Mesendoderm (in vitro differentiated cells): ENCODE results near the gene EEF1G.

Experiments
- DNase-seq: peaks from one replicate; pipeline ENCODE4 v3.0.0; 2013
- H2AK5ac ChIP-seq: 2 replicates; pipeline ENCODE4 v1.6.1; 2013; ENCODE audit warnings: low read length, inconsistent platforms
- H2BK120ac ChIP-seq: 2 replicates; pipeline ENCODE4 v1.6.1; 2013; ENCODE audit warnings: low read depth, mild to moderate bottlenecking, low read length, moderate library complexity, mixed read lengths
- H2BK15ac ChIP-seq: replicated peaks from 2 replicates; pipeline ENCODE4 v1.6.1; 2013; ENCODE audit warnings: low read depth, mild to moderate bottlenecking, moderate library complexity
- H2BK5ac ChIP-seq: 2 replicates; pipeline ENCODE4 v1.6.1; 2013; ENCODE audit warnings: low read length, inconsistent platforms
- H3K18ac ChIP-seq: 2 replicates; pipeline ENCODE4 v1.6.1; 2013; ENCODE audit warnings: mild to moderate bottlenecking, low read length, mixed read lengths
- H3K23ac ChIP-seq: one replicate; pipeline ENCODE4 v1.6.1; 2013; ENCODE audit warnings: low read length
- H3K27ac ChIP-seq: 2 replicates; pipeline ENCODE4 v1.5.1; 2013; ENCODE audit warnings: low read depth, mild to moderate bottlenecking, inconsistent platforms, low read length, moderate library complexity
- H3K27me3 ChIP-seq: 2 replicates; pipeline ENCODE4 v1.6.1; 2013; ENCODE audit warnings: low read length, control low read depth, mild to moderate bottlenecking, inconsistent platforms; ENCODE audit not compliant: insufficient read depth, poor library complexity
- H3K36me3 ChIP-seq: 2 replicates; pipeline ENCODE4 v1.6.1; 2013; ENCODE audit warnings: low read length, inconsistent platforms; ENCODE audit not compliant: control insufficient read depth, insufficient read depth
- H3K4ac ChIP-seq: one replicate; pipeline ENCODE4 v1.6.1; 2013; ENCODE audit warnings: low read depth, mild to moderate bottlenecking, low read length, moderate library complexity
- H3K4me1 ChIP-seq: 2 replicates; pipeline ENCODE4 v1.6.1; 2013; ENCODE audit warnings: low read depth, low read length, inconsistent platforms; ENCODE audit not compliant: control insufficient read depth
- H3K4me2 ChIP-seq: 2 replicates; pipeline ENCODE4 v1.6.1; 2013; ENCODE audit warnings: low read length
- H3K4me3 ChIP-seq: 2 replicates; pipeline ENCODE4 v1.5.1; 2013; ENCODE audit warnings: mild to moderate bottlenecking, low read length
- H3K56ac ChIP-seq: one replicate; pipeline ENCODE4 v1.6.1; 2013; ENCODE audit warnings: low read length
- H3K79me1 ChIP-seq: 2 replicates; pipeline ENCODE4 v1.6.1; 2013; ENCODE audit warnings: low read length, inconsistent platforms
- H3K79me2 ChIP-seq: 2 replicates; pipeline ENCODE4 v1.6.1; 2013; ENCODE audit warnings: mild to moderate bottlenecking, low read length; ENCODE audit not compliant: control insufficient read depth, insufficient read depth
- H3K9ac ChIP-seq: 2 replicates; pipeline ENCODE4 v1.6.1; 2013; ENCODE audit warnings: low read length, inconsistent platforms
- H4K5ac ChIP-seq: one replicate; pipeline ENCODE4 v1.6.1; 2013; ENCODE audit warnings: low read length
- H4K8ac ChIP-seq: one replicate; pipeline ENCODE4 v1.6.1; 2013; ENCODE audit warnings: low read depth, mild to moderate bottlenecking, control low read depth, low read length, moderate library complexity
- WGBS: extraction: QIAGEN DNeasy Blood & Tissue Kit; methylation state at CpG from one replicate; pipeline ENCODE4 v1.1.7; 2013; ENCODE audit warnings: low lambda C conversion rate, missing lambda C conversion rate; ENCODE audit not compliant: insufficient coverage; ENCODE audit errors: extremely low coverage; 5-methylcytosine and 5-hydroxymethylcytosine counted together

The EEF1G gene

GRCh38 chr11:62593434-62594044, 19.8 kb upstream of the EEF1G start:
- H3K18ac ChIP-seq, result no peak overlapping the region
- H3K4ac ChIP-seq, result no peak overlapping the region
- peak; percentile 90 for DNase-seq
- no CpG with 5 or more reads among the region's 13 CpGs for WGBS
- no peak overlapping the region for H4K8ac ChIP-seq
- H3K4me3 ChIP-seq, result no peak overlapping the region
- H3K79me1 ChIP-seq, result peaks cover 20% of the 10 kb centered on the region
- H3K4me2 ChIP-seq, result no peak overlapping the region
- peaks cover 2% of the 10 kb centered on the region for H3K4me1 ChIP-seq
- H2AK5ac ChIP-seq, result no peak overlapping the region
- H3K27me3 ChIP-seq, result no peaks in the 10 kb centered on the region
- H3K27ac ChIP-seq, result no peak overlapping the region
- no peak overlapping the region for H2BK15ac ChIP-seq
- no peak overlapping the region for H2BK5ac ChIP-seq
- no peak overlapping the region for H3K9ac ChIP-seq
- peaks cover 32% of the 10 kb centered on the region for H3K36me3 ChIP-seq
- H3K56ac ChIP-seq, result peak overlapping the region; percentile 29
- H4K5ac ChIP-seq, result no peak overlapping the region
- H3K79me2 ChIP-seq, result peaks cover 10% of the 10 kb centered on the region
- no peak overlapping the region for H2BK120ac ChIP-seq
- H3K23ac ChIP-seq, result no peak overlapping the region

DNA sequence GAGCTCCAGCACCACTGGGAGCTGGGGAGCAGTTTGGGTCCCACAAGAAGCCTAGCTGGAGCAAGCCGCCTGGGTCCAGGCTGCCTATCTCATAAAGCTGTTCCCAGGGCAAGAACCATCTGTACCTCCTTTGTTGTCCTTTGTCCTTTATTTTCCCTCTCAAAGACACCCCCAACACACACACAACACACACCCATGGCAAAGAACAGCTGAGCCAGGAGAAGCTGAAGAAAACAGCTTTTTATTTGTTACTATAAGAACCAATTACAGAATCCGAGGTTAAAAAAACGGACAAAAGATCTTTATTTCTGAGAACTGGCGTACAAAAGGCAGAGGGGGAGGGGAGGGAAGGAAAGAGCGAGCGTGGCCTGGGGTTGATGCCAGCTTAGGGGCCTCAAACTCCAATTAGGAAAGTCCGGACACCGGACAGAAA, 19.3 kb upstream of the EEF1G start:
- no peak overlapping the region for H3K18ac ChIP-seq
- no peak overlapping the region for H3K9ac ChIP-seq
- no peak overlapping the region for H2BK15ac ChIP-seq
- H2AK5ac ChIP-seq, result no peak overlapping the region
- peaks cover 6% of the 10 kb centered on the region for H3K79me2 ChIP-seq
- H3K4me2 ChIP-seq, result no peak overlapping the region
- no peak overlapping the region for H4K5ac ChIP-seq
- no peak overlapping the region for H2BK5ac ChIP-seq
- H3K23ac ChIP-seq, result no peak overlapping the region
- H3K36me3 ChIP-seq, result peaks cover 28% of the 10 kb centered on the region
- peaks cover 2% of the 10 kb centered on the region for H3K4me1 ChIP-seq
- H3K27me3 ChIP-seq, result no peaks in the 10 kb centered on the region
- H3K56ac ChIP-seq, result no peak overlapping the region
- no peak overlapping the region for H3K27ac ChIP-seq
- H3K79me1 ChIP-seq, result peaks cover 15% of the 10 kb centered on the region
- no peak for DNase-seq
- no peak overlapping the region for H2BK120ac ChIP-seq
- WGBS, result no CpG with 5 or more reads among the region's 8 CpGs
- H3K4me3 ChIP-seq, result no peak overlapping the region
- no peak overlapping the region for H4K8ac ChIP-seq
- no peak overlapping the region for H3K4ac ChIP-seq

GRCh38 chr11:62592146-62592815, 18.6 kb upstream of the EEF1G start:
- Histone ChIP-seq H4K8ac (no peak overlapping the region), H3K18ac (no peak overlapping the region), H4K5ac (no peak overlapping the region), H3K9ac (peak overlapping the region; percentile 84), H3K4me3 (peak overlapping the region; percentile 36), H3K79me2 (peaks cover 5% of the 10 kb centered on the region), H3K27ac (peak overlapping the region; percentile 34), H3K4me1 (peaks cover 2% of the 10 kb centered on the region), H3K23ac (peak overlapping the region; percentile 76), H2AK5ac (peak overlapping the region; percentile 1), H2BK5ac (no peak overlapping the region), H3K56ac (peak overlapping the region; percentile 92), H3K4ac (no peak overlapping the region), H3K27me3 (no peaks in the 10 kb centered on the region), H3K36me3 (peaks cover 22% of the 10 kb centered on the region), H3K4me2 (peak overlapping the region; percentile 82), H3K79me1 (peaks cover 7% of the 10 kb centered on the region), H2BK120ac (no peak overlapping the region), H2BK15ac (no peak overlapping the region)
- no CpG with 5 or more reads among the region's 17 CpGs for WGBS
- DNase-seq, result no peak

DNA sequence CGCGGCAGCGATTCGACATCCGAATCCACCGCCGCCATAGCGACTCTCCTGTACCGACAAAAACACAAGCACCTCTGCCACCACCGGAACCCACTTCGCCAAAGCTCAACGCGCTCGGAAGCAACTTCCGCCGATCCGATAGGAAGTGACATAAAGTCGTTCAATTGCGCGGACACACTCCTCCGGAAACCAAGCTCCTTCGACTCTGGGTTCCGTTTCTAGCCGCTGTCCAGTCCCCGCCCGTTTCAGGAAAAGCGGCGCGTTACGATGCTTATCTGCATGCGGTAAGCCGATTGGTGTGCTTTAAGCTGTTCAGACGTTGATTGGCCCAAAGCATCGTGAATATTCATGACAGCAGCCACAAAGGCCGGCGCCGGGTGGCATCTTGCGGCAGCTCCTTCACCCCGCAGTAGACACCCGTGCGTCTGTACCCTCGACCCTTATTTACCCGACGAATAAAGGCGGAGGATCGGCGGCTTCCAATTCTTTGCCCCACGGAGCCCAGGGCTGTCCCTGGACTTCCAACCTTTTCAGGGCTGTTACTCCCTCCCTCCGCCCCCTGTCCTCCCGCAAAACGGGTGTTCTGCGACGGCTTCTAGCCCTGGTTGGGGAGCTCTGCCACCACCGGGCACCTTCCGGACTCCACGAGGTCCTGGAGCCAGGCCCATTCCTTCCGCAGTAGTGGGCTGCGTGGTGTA, 17.9 kb upstream of the EEF1G start, which contains the start of gene TUT1:
TSS of gene TUT1 (minus strand) at position 76 of the 698 bp plus-strand sequence. CDS start at position 38, 38 bp downstream.
- peak within 1 kb of the TSS; percentile 14 for H2AK5ac ChIP-seq
- H4K8ac ChIP-seq, result no peak within 1 kb of the TSS
- H3K4ac ChIP-seq, result peak within 1 kb of the TSS; percentile 92
- H2BK120ac ChIP-seq, result no peak within 1 kb of the TSS
- peak within 1 kb of the TSS; percentile 86 for H3K4me2 ChIP-seq
- H3K4me1 ChIP-seq, result peaks cover 2% of the 10 kb centered on the region
- peaks cover 5% of the 10 kb centered on the region for H3K79me1 ChIP-seq
- peak within 1 kb of the TSS; percentile 97 for H3K4me3 ChIP-seq
- peaks cover 5% of the 10 kb centered on the region for H3K79me2 ChIP-seq
- peak within 1 kb of the TSS; percentile 95 for H3K9ac ChIP-seq
- H3K56ac ChIP-seq, result peak within 1 kb of the TSS; percentile 96
- H2BK5ac ChIP-seq, result peak within 1 kb of the TSS; percentile 45
- no peak within 1 kb of the TSS for H2BK15ac ChIP-seq
- no peaks in the 10 kb centered on the region for H3K27me3 ChIP-seq
- H3K36me3 ChIP-seq, result peaks cover 19% of the 10 kb centered on the region
- H4K5ac ChIP-seq, result peak within 1 kb of the TSS; percentile 75
- H3K23ac ChIP-seq, result peak within 1 kb of the TSS; percentile 76
- WGBS, result no CpG with 5 or more reads among the region's 58 CpGs
- peak; percentile 100 for DNase-seq
- H3K27ac ChIP-seq, result peak within 1 kb of the TSS; percentile 82
- H3K18ac ChIP-seq, result peak within 1 kb of the TSS; percentile 44

DNA sequence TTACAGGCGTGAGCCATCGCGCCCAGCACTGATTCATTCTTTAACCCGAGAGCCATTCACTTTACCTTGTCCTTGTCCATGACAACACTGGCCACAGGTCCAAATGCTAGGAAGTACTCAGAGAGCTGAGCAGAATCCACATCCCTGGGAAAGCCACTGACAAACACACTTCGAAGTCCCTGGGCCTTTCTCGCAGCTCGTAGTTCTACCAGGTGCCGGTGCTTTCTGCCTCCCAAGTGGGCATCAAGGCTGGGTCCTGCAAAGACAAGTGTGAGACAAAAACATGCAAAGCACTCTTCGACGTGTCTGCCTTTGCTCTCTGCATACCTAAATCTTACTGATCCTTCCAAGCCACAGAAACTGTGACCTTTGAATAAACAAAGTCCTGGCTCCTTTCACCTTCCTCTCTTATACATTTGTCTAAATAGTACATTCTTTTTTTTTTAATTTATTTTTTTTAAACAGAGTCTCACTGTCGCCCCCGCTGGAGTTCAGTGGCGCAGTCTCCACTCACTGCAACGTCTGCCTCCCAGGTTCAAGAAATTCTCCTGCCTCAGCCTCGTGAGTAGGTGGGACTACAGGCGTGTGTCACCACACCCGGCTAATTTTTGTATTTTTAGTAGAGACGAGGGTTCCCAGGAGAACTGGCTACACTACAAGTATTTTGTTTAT, 15.4 kb upstream of the EEF1G start:
- Histone ChIP-seq H3K79me1 (peaks cover 5% of the 10 kb centered on the region), H3K27me3 (no peaks in the 10 kb centered on the region), H3K27ac (no peak overlapping the region), H3K79me2 (peaks cover 5% of the 10 kb centered on the region), H3K4me1 (peaks cover 2% of the 10 kb centered on the region), H3K4ac (no peak overlapping the region), H4K8ac (no peak overlapping the region), H2BK120ac (no peak overlapping the region), H2AK5ac (no peak overlapping the region), H4K5ac (no peak overlapping the region), H3K56ac (no peak overlapping the region), H3K9ac (no peak overlapping the region), H2BK15ac (no peak overlapping the region), H3K18ac (no peak overlapping the region), H3K36me3 (peaks cover 5% of the 10 kb centered on the region), H3K4me3 (no peak overlapping the region), H3K4me2 (no peak overlapping the region), H2BK5ac (no peak overlapping the region), H3K23ac (no peak overlapping the region)
- no CpG with 5 or more reads among the region's 18 CpGs for WGBS
- peak; percentile 40 for DNase-seq
